Osteoblast (primary cell): Measurements from ENCODE around the gene ALAD. TPM values are rescaled to one million over a fixed set of nuclear protein-coding genes. Genes with fewer than 3 reads are reported as not detected.
"Not testable (repeated sequence)": the region's sequence is repeated elsewhere in the genome, so short reads cannot be mapped to it uniquely, and the experiment has no call there.

ENCODE experiments used
- DNase-seq: peaks from one replicate; pipeline ENCODE4 v3.0.0; 2011; ENCODE audit warnings: low spot score, mixed read lengths; ENCODE audit not compliant: insufficient read length; ENCODE audit errors: missing footprints
- H2AFZ ChIP-seq: 2 replicates; pipeline ENCODE4 v1.6.0; 2011; ENCODE audit warnings: mild to moderate bottlenecking, low read length
- H3K27ac ChIP-seq: 2 replicates; pipeline ENCODE4 v1.5.1; 2011; ENCODE audit warnings: mild to moderate bottlenecking, low read depth, low read length, moderate library complexity
- H3K27me3 ChIP-seq: 2 replicates; pipeline ENCODE4 v1.6.0; 2012; ENCODE audit warnings: mild to moderate bottlenecking, control low read depth, inconsistent platforms, low read length, moderate library complexity; ENCODE audit not compliant: insufficient read depth
- H3K36me3 ChIP-seq: 2 replicates; pipeline ENCODE4 v1.5.1; 2011; ENCODE audit warnings: mild to moderate bottlenecking, low read length, control low read depth, moderate library complexity; ENCODE audit not compliant: insufficient read depth
- H3K4me1 ChIP-seq: 2 replicates; pipeline ENCODE4 v1.5.1; 2011; ENCODE audit warnings: mild to moderate bottlenecking, low read length, control low read depth, moderate library complexity; ENCODE audit not compliant: insufficient read depth
- H3K4me2 ChIP-seq: 2 replicates; pipeline ENCODE4 v1.6.0; 2011; ENCODE audit warnings: mild to moderate bottlenecking, low read length; ENCODE audit not compliant: insufficient read depth
- H3K4me3 ChIP-seq: fragments of 200-600 bp; sonication (generic); 3 replicates; pipeline ENCODE4 v1.5.1; 2012; ENCODE audit warnings: mild to moderate bottlenecking, low read length, inconsistent platforms; ENCODE audit not compliant: insufficient read depth
- H3K79me2 ChIP-seq: 2 replicates; pipeline ENCODE4 v1.6.0; 2012; ENCODE audit warnings: mild to moderate bottlenecking, low read length, control low read depth, inconsistent platforms; ENCODE audit not compliant: insufficient read depth
- H3K9me3 ChIP-seq: 2 replicates; pipeline ENCODE4 v1.5.1; 2011; ENCODE audit warnings: low read depth, low read length, control low read depth
- H4K20me1 ChIP-seq: 2 replicates; pipeline ENCODE4 v1.6.0; 2012; ENCODE audit warnings: mild to moderate bottlenecking, low read length, control low read depth; ENCODE audit not compliant: insufficient read depth
- total RNA-seq: library from RNA; depleted of rRNA; stranded (reverse); fragments of >200 nt; gene quantifications from 2 replicates; pipeline ENCODE4 v1.2.3, GENCODE V29; 2012
- TF ChIP-seq, protein P1 (sequence below): IDR thresholded peaks from 2 replicates; pipeline ENCODE4 v1.5.1; 2011; ENCODE audit warnings: mild to moderate bottlenecking, low read depth, low read length, moderate library complexity; ENCODE audit errors: extremely low read depth

Gene ALAD
- total RNA-seq, 1 donor: 26.8 TPM

DNA sequence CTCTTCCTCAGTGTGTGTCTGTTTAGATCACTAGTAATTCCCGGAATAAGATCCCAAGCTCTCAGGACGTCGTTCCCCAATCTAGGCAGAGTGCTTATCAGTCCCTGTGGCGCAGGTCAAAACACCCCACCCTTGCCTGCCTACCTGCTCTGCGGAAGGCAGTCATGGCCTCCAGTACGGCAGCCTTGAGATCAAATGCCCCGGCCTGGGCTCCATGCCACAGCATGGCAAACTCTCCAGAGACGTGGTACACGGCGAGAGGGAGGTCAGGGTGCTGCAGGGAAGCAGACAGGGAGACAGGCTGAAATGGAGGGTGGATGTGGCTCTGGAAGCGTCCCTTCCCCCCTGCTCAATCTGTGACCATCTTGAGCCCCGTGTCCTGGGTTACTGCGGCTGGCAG lies 12.3 kb downstream of the ALAD start:
- Histone ChIP-seq H3K4me2 (no peak overlapping the region), H3K79me2 (no peaks in the 10 kb centered on the region)
- TF ChIP-seq, protein P1, sequence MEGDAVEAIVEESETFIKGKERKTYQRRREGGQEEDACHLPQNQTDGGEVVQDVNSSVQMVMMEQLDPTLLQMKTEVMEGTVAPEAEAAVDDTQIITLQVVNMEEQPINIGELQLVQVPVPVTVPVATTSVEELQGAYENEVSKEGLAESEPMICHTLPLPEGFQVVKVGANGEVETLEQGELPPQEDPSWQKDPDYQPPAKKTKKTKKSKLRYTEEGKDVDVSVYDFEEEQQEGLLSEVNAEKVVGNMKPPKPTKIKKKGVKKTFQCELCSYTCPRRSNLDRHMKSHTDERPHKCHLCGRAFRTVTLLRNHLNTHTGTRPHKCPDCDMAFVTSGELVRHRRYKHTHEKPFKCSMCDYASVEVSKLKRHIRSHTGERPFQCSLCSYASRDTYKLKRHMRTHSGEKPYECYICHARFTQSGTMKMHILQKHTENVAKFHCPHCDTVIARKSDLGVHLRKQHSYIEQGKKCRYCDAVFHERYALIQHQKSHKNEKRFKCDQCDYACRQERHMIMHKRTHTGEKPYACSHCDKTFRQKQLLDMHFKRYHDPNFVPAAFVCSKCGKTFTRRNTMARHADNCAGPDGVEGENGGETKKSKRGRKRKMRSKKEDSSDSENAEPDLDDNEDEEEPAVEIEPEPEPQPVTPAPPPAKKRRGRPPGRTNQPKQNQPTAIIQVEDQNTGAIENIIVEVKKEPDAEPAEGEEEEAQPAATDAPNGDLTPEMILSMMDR: no peak

DNA sequence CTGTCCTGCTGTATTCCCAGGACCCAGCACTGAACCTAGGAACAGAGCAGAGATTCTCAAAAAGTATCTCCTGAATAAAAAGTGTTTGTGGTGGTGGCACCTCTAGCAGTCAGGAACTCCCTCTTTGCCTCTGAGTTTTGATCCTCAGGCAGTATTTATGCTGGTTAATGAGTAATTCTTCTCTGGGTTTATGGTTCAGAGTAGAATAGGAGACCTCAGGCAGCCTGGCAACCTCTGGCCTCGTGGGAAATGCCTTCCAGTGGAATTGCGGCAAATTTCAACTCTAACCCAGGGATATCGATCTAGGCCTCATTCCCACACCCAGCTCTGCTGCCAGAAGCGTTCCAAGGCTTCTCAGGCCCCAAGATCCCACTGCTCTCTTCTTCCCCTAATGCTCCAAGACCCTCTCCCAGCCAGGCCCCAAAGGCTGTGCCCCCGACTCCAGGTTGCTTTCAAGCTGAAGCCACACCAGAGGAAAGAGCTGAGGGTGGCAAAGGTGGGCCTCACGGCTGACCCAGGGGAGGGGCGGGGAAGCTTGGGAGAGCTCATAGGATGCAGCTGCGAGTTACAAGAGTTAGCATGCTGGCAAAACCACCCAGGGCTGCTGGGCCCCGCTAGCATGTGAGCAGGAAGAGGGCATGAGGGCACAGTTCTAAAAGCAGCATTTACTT lies 13.4 kb downstream of the ALAD start:
- Histone ChIP-seq H2AFZ (no peak overlapping the region), H3K4me1 (no peaks in the 10 kb centered on the region), H3K4me2 (no peak overlapping the region), H3K4me3 (no peak overlapping the region), H3K9me3 (no peaks in the 10 kb centered on the region), H3K79me2 (no peaks in the 10 kb centered on the region), H4K20me1 (no peaks in the 10 kb centered on the region), H3K36me3 (peaks cover 14% of the 10 kb centered on the region), H3K27ac (no peak overlapping the region), H3K27me3 (no peaks in the 10 kb centered on the region)
- no peak for DNase-seq
- TF ChIP-seq, protein P1: no peak

More for the DNA sequence above, 12.3 kb downstream of the ALAD start:
- Histone ChIP-seq H3K36me3 (peaks cover 14% of the 10 kb centered on the region), H3K27me3 (no peaks in the 10 kb centered on the region), H3K4me1 (no peaks in the 10 kb centered on the region), H4K20me1 (no peaks in the 10 kb centered on the region), H3K9me3 (no peaks in the 10 kb centered on the region), H3K27ac (no peak overlapping the region), H3K4me3 (no peak overlapping the region), H2AFZ (no peak overlapping the region)
- DNase-seq: no peak

DNA sequence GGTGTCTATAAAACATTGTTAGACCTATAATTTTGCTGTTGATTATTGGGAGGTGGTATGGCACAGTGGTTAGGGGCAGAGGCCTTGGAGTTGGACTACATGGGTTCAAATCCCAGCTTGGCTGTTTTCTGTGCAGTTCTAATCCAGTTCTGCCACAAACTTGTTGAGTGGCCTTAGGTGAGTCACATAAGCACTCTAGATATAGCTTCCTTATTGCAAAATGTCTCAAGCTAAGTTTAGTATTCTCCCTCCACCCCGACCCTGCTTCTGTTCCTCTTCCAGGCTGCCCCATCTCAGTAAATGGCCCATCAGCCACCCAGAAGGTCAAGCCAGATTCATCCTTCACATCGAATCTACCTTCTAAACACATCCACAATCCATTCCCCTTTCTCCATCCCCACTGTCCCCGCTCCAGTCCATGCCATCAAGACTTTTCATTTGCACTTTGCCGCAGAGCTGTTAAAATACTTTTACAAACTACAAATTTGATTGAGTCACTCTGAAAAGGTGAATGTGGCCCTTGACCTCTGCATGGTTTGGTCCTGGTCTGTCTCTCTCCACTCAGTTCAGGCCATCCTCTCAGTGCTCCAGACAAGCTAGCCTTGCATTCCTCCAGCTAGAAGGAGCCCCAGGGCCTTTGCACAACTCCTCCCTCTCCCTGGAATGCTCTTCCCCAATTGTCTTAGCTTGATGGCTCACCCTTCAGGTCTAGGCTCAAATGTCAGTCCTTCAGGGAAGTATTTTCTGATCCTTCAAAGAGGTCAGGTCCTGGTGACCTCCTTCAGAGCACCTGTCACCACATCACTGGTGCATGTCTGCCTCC lies 14.3 kb downstream of the ALAD start:
- Histone ChIP-seq H3K9me3 (no peaks in the 10 kb centered on the region), H3K4me2 (no peak overlapping the region), H2AFZ (no peak overlapping the region), H4K20me1 (no peaks in the 10 kb centered on the region), H3K79me2 (no peaks in the 10 kb centered on the region), H3K27ac (no peak overlapping the region), H3K27me3 (no peaks in the 10 kb centered on the region), H3K4me1 (no peaks in the 10 kb centered on the region), H3K4me3 (no peak overlapping the region), H3K36me3 (peaks cover 14% of the 10 kb centered on the region)
- DNase-seq: no peak
- TF ChIP-seq, protein P1: no peak

DNA sequence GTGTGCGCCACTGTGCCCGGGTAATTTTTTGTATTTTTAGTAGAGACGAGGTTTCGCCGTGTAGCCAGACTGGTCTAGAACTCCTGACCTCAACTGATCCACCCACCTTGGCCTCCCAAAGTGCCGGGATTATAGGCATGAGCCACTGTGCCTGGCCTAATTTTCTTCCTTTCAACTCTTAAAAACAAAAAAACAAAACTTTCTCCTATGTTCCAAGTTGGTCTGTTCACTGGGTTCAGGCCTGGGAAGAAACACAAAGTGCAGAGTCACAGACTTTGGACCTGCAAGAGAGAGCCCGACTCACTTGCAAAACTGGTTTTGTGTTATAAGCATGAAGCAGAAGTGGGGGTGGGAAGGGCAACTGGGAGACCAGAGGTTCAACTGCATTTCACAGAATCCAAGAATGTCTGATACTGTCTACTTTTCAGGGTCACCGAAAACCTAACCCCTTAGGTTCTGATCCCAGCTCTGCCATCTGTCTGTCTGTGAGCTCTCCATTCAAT lies 19.1 kb downstream of the ALAD start:
- no peaks in the 10 kb centered on the region for H3K9me3 ChIP-seq
- DNase-seq: no peak
- no peak overlapping the region for H2AFZ ChIP-seq
- no peaks in the 10 kb centered on the region for H3K36me3 ChIP-seq
- no peaks in the 10 kb centered on the region for H3K79me2 ChIP-seq
- no peak overlapping the region for H3K27ac ChIP-seq
- no peaks in the 10 kb centered on the region for H3K27me3 ChIP-seq
- H3K4me1 ChIP-seq: no peaks in the 10 kb centered on the region
- no peak overlapping the region for H3K4me3 ChIP-seq
- H4K20me1 ChIP-seq: no peaks in the 10 kb centered on the region
- TF ChIP-seq, protein P1: no peak
- H3K4me2 ChIP-seq: no peak overlapping the region

DNA sequence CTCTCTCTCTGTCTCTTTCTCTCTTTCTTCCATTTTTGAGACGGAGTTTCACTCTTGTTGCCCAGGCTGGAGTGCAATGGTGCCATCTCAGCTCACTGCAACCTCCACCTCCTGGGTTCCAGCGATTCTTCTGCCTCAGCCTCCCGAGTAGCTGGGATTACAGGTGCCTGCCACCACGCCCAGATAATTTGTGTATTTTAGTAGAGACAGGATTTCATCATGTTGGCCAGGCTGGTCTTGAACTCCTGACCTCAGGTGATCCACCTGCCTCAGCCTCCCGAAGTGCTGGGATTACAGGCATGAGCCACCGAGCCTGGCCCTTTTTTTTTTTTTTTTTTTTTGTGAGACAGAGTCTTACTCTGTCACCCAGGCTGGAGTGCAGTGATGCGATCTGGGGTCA lies 19.6 kb downstream of the ALAD start:
- not testable (repeated sequence) for H3K4me1 ChIP-seq, H3K27ac ChIP-seq, H3K4me2 ChIP-seq, H3K36me3 ChIP-seq, DNase-seq, H4K20me1 ChIP-seq, H2AFZ ChIP-seq, H3K27me3 ChIP-seq, H3K4me3 ChIP-seq, H3K9me3 ChIP-seq, H3K79me2 ChIP-seq
